Colonic mucosa (tissue), 4 donors: ENCODE results near the gene SPATA6L. TPM values are rescaled to one million over a fixed set of nuclear protein-coding genes. Genes with fewer than 3 reads are reported as not detected.

Source experiments
- DNase-seq: peaks from one replicate; pipeline ENCODE4 v3.0.0-alpha.2; 2020
- H3K27ac ChIP-seq: fragments of 200-600 bp; one replicate; pipeline ENCODE4 v1.8.0; 2021
- H3K27me3 ChIP-seq: fragments of 200-600 bp; one replicate; pipeline ENCODE4 v1.8.0; 2021
- H3K36me3 ChIP-seq: fragments of 200-600 bp; one replicate; pipeline ENCODE4 v1.8.0; 2021
- H3K4me1 ChIP-seq: fragments of 200-600 bp; one replicate; pipeline ENCODE4 v1.8.0; 2021; ENCODE audit warnings: mild to moderate bottlenecking
- H3K4me3 ChIP-seq: fragments of 200-600 bp; one replicate; pipeline ENCODE4 v1.8.0; 2021
- H3K9ac ChIP-seq, 2 donors: one replicate each; pipeline ENCODE4 v1.7.0; 2013; ENCODE audit warnings: control low read depth in 2 of 2, low read depth in 2 of 2, low read length in 2 of 2
- H3K9me3 ChIP-seq: fragments of 200-600 bp; one replicate; pipeline ENCODE4 v1.8.0; 2021
- intact Hi-C: fragments of 100-400 bp; cut with DNase I; formaldehyde crosslinking; loops from one replicate; pipeline ENCODE4 v1.14.1; 2022
- total RNA-seq, 2 donors: library from RNA; stranded (reverse); fragmentation: NEBNext Ultra II Directional in 1 of 2; extraction: Animal tissue kit (Norgen Biotek cat#: 25700) in 1 of 2; gene quantifications; one replicate each; pipeline ENCODE4 v1.2.1, GENCODE V29; 2021
- TF ChIP-seq, protein P1 (sequence below): fragments of 200-600 bp; IDR thresholded peaks from one replicate; pipeline ENCODE4 v1.8.0; 2022; ENCODE audit warnings: antibody characterized with exemption, mild to moderate bottlenecking
- donor health status: healthy.
- donor health status: DM: no; HTN: no; CAD: no.
- donor health status: DM: no; HTN: no; CAD: no.

The SPATA6L gene
- total RNA-seq, 2 donors from 2014 or later, result 5.0 to 6.8 TPM

DNA sequence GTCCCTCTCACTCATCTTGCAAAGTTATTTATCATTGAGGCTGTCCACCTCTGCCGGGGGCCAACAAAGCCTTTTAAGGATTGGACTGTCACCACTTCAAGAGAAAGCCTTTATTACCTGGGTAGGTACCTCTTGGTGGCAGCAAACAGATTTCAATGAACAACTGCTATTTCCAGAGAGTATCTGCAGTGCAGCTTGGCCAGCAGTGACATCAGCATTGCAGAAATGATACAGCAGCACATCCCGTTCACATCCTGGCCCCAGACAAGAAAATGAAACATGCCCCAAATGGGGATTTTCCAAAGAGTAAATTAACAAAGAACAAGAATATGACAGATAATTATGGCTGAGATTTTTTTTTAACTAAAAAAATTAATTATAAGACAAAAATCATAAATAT lies 2.3 kb upstream of the SPATA6L start:
- Histone ChIP-seq H3K4me1 (no peaks in the 10 kb centered on the region), H3K27ac (no peak overlapping the region), H3K36me3 (no peaks in the 10 kb centered on the region), H3K4me3 (no peak overlapping the region), H3K9me3 (no peaks in the 10 kb centered on the region), H3K9ac (no peak overlapping the region), H3K27me3 (no peaks in the 10 kb centered on the region)
- DNase-seq, result no peak
- intact Hi-C loops, result no loop called here
- TF ChIP-seq, protein P1, sequence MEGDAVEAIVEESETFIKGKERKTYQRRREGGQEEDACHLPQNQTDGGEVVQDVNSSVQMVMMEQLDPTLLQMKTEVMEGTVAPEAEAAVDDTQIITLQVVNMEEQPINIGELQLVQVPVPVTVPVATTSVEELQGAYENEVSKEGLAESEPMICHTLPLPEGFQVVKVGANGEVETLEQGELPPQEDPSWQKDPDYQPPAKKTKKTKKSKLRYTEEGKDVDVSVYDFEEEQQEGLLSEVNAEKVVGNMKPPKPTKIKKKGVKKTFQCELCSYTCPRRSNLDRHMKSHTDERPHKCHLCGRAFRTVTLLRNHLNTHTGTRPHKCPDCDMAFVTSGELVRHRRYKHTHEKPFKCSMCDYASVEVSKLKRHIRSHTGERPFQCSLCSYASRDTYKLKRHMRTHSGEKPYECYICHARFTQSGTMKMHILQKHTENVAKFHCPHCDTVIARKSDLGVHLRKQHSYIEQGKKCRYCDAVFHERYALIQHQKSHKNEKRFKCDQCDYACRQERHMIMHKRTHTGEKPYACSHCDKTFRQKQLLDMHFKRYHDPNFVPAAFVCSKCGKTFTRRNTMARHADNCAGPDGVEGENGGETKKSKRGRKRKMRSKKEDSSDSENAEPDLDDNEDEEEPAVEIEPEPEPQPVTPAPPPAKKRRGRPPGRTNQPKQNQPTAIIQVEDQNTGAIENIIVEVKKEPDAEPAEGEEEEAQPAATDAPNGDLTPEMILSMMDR, result no peak

DNA sequence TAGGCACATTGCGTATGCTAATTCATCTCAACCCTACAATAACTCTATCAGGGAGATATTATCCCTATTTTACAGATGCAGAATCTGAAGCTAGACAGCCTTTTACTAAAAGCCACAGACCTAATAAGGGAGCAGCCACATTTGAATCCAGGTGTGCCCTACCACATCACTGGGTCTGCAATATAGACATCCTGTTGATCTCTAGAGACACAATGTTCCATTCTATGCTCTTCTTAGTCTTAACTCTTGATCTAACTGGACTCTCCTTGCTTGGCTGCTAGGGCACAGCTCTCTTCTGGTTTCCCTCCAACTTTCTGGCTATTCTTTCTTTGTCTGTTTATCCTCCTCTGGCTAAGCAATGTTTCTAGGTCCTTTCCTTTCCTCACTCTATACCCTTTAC lies 1.4 kb upstream of the SPATA6L start:
- intact Hi-C loops, result no loop called here

DNA sequence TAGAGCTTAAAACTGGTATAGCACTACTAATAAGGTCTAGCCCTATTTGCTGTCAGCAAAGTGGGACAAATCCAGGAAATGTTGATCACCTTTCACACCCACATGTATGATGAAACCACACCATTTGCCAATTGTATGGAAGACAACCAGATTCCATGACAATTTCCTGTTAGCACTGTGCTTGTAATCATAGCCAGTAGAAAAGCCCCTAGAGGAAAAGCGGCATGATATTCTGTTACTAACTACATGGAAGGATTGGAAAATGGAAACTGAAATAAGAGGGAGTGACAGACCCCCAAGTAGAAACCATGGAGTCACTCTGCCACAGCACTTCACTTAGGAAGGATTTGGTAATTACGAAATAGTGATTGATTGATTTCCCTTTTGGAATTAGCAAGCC lies 923 bp downstream of the SPATA6L start:
- Histone ChIP-seq H3K4me1 (no peaks in the 10 kb centered on the region), H3K27ac (peak overlapping the region; percentile 54), H3K36me3 (no peaks in the 10 kb centered on the region), H3K4me3 (peak overlapping the region; percentile 48), H3K9ac (peak overlapping the region in 1 of 2 donors; percentile 29), H3K9me3 (no peaks in the 10 kb centered on the region), H3K27me3 (no peaks in the 10 kb centered on the region)
- intact Hi-C loops, result no loop called here
- TF ChIP-seq, protein P1, result no peak
- DNase-seq, result no peak

More for the DNA sequence above, 1.4 kb upstream of the SPATA6L start:
- Histone ChIP-seq H3K27me3 (no peaks in the 10 kb centered on the region), H3K4me1 (no peaks in the 10 kb centered on the region), H3K4me3 (no peak overlapping the region), H3K36me3 (no peaks in the 10 kb centered on the region), H3K27ac (no peak overlapping the region), H3K9ac (no peak overlapping the region), H3K9me3 (no peaks in the 10 kb centered on the region)
- no peak for DNase-seq
- TF ChIP-seq, protein P1, result no peak

DNA sequence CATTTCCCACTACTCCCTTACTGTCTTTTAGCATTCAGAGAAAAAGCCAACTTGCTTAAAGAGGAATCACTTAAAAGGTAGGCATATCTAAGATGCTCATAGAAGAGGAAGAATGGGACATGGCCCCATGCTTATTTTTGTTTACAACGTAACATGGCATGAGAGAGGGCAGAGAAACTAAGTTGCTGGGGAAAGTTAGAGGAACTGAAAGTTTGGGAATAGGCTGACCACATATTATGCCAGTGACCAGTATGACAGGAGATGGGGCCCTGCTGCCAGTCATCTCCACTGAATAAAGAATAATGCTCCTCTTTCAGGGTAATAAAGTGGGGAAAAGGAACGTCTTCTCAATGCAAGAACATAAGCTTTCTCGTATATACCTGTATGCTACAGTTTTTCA lies 2.3 kb downstream of the SPATA6L start:
- Histone ChIP-seq H3K27me3 (no peaks in the 10 kb centered on the region), H3K9ac (peak overlapping the region in 1 of 2 donors; percentile 43), H3K4me3 (no peak overlapping the region), H3K4me1 (no peaks in the 10 kb centered on the region), H3K27ac (no peak overlapping the region), H3K9me3 (no peaks in the 10 kb centered on the region), H3K36me3 (no peaks in the 10 kb centered on the region)
- intact Hi-C loops, result loop anchor here (5.0 kb wide), 1 partner anchor 78 kb away; the partner anchor contains the start of gene AK3
- no peak for DNase-seq
- TF ChIP-seq, protein P1, result no peak

DNA sequence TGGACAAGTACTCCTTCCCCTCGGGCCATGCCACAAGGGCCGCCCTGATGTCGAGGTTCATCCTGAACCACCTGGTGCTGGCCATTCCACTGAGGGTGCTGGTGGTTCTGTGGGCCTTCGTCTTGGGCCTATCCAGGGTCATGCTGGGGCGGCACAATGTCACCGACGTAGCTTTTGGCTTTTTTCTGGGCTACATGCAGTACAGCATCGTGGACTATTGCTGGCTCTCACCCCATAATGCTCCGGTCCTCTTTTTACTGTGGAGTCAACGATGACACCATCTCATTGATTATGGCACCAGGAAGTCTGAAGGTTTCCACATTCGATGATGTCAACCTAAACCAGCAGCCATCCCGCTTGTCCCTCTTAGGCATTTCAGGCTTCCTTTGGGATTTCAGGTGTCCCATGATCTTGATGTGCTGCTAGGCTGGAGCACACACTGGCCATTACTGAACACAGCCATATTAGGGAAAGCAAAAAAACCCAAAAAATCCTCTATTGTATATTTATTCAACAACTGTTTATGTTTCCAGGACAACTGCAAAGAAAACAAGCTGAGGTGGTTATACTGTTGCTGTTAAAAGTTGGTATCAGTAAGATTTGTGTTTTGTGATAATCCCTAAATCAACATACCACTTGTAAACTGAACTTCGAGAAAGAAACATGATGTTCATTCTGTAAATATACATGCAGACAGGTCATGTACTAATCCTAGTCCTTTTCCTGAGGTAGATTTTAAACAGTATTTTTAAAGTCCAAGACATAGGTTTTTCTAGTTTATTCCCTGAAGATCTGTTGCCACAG lies 3.1 kb downstream of the SPATA6L start:
- Histone ChIP-seq H3K4me1 (no peaks in the 10 kb centered on the region), H3K9ac (peak overlapping the region; percentile 90 to 91), H3K27ac (peak overlapping the region; percentile 86), H3K27me3 (no peaks in the 10 kb centered on the region), H3K36me3 (no peaks in the 10 kb centered on the region), H3K9me3 (no peaks in the 10 kb centered on the region), H3K4me3 (peak overlapping the region; percentile 77)
- DNase-seq, result no peak
- TF ChIP-seq, protein P1, result no peak
- intact Hi-C loops, result loop anchor here (5.0 kb wide), 1 partner anchor 79 kb away; the partner anchor contains the start of gene AK3
